Activated CD4-positive, alpha-beta memory T cell treated with anti-CD3 and anti-CD28 coated beads for 36 hours (primary cell): ENCODE measurements around the gene ATOH8. TPM values are rescaled to one million over a fixed set of nuclear protein-coding genes. Genes with fewer than 3 reads are reported as not detected.
A peak's percentile ranks its signal among the peaks of the same experiment; 100 is the strongest.

Experiments
- CTCF ChIA-PET: fragments of 350-600 bp; sonication (Branson Sonifier 250); formaldehyde crosslinking; loops from one replicate; lab custom pipeline; 2021; ENCODE audit warnings: antibody characterized with exemption, inconsistent platforms; lab: Charles Lee
- POLR2A ChIA-PET: fragments of 350-600 bp; sonication (Branson Sonifier 250); formaldehyde crosslinking; loops from one replicate; lab custom pipeline; 2021; ENCODE audit warnings: antibody characterized with exemption; lab: Charles Lee
- DNase-seq: peaks from one replicate; pipeline ENCODE4 v3.0.0-alpha.2; 2020
- H3K27ac Mint-ChIP-seq: one replicate; pipeline ENCODE4 v1.8.0; 2021; ENCODE audit warnings: mixed read lengths
- H3K27me3 Mint-ChIP-seq: one replicate; pipeline ENCODE4 v1.8.0; 2021; ENCODE audit warnings: mixed read lengths
- H3K36me3 Mint-ChIP-seq: one replicate; pipeline ENCODE4 v1.8.0; 2021; ENCODE audit warnings: mixed read lengths
- H3K4me1 Mint-ChIP-seq: one replicate; pipeline ENCODE4 v1.8.0; 2021; ENCODE audit warnings: low read depth, mixed read lengths
- H3K4me3 Mint-ChIP-seq: one replicate; pipeline ENCODE4 v1.8.0; 2021; ENCODE audit warnings: mild to moderate bottlenecking, mixed read lengths
- H3K9me3 Mint-ChIP-seq: one replicate; pipeline ENCODE4 v1.8.0; 2021; ENCODE audit warnings: mixed read lengths
- intact Hi-C: fragments of 100-400 bp; cut with micrococcal nuclease; formaldehyde crosslinking; loops from one replicate; pipeline ENCODE4 v1.15.1; 2023
- total RNA-seq, 2 experiments: library from RNA; stranded (reverse); gene quantifications; one replicate each; pipeline ENCODE4 v1.2.3, GENCODE V29; 2021

Gene ATOH8
- total RNA-seq, 2 experiments from 2014 or later, result not detected

- ChIA-PET CTCF (interaction anchor here (1.7 kb wide), 1 partner anchor 19 kb away, joined by 6 read pairs; no protein-coding TSS in a partner anchor), POLR2A (no interaction called here)
These were observed 40.8 kb downstream of the ATOH8 start for GRCh38 chr2:85794491-85795121.

GRCh38 chr2:85795331-85796045, 41.7 kb downstream of the ATOH8 start:
- no peak overlapping the region for H3K27ac Mint-ChIP-seq
- H3K9me3 Mint-ChIP-seq, result no peaks in the 10 kb centered on the region
- ChIA-PET CTCF (interaction anchor here (1.7 kb wide), 1 partner anchor 19 kb away, joined by 6 read pairs; no protein-coding TSS in a partner anchor), POLR2A (no interaction called here)
- no peak for DNase-seq
- no peaks in the 10 kb centered on the region for H3K36me3 Mint-ChIP-seq
- no peaks in the 10 kb centered on the region for H3K4me1 Mint-ChIP-seq
- peaks cover 12% of the 10 kb centered on the region for H3K27me3 Mint-ChIP-seq
- H3K4me3 Mint-ChIP-seq, result no peak overlapping the region
- intact Hi-C loops, result no loop called here

More at GRCh38 chr2:85794491-85795121, 40.8 kb downstream of the ATOH8 start:
- no peaks in the 10 kb centered on the region for H3K36me3 Mint-ChIP-seq
- no peaks in the 10 kb centered on the region for H3K9me3 Mint-ChIP-seq
- peaks cover 6% of the 10 kb centered on the region for H3K27me3 Mint-ChIP-seq
- no peak overlapping the region for H3K4me3 Mint-ChIP-seq
- H3K4me1 Mint-ChIP-seq, result no peaks in the 10 kb centered on the region
- no peak overlapping the region for H3K27ac Mint-ChIP-seq
- intact Hi-C loops, result no loop called here
- DNase-seq, result no peak

- no peak overlapping the region for H3K27ac Mint-ChIP-seq
- no peak overlapping the region for H3K4me3 Mint-ChIP-seq
- intact Hi-C loops, result no loop called here
- CTCF ChIA-PET, result interaction anchor here (1.7 kb wide), 1 partner anchor 18 kb away, joined by 6 read pairs; no protein-coding TSS in a partner anchor
- peaks cover 12% of the 10 kb centered on the region for H3K27me3 Mint-ChIP-seq
- no peaks in the 10 kb centered on the region for H3K4me1 Mint-ChIP-seq
- POLR2A ChIA-PET, result no interaction called here
- H3K36me3 Mint-ChIP-seq, result no peaks in the 10 kb centered on the region
- DNase-seq, result no peak
- peaks cover 5% of the 10 kb centered on the region for H3K9me3 Mint-ChIP-seq
These were observed 42.2 kb downstream of the ATOH8 start for GRCh38 chr2:85796046-85796340.

- intact Hi-C loops, result no loop called here
- no peak overlapping the region for H3K4me3 Mint-ChIP-seq
- H3K4me1 Mint-ChIP-seq, result no peaks in the 10 kb centered on the region
- H3K9me3 Mint-ChIP-seq, result peaks cover 9% of the 10 kb centered on the region
- ChIA-PET CTCF (interaction anchor here (0.7 to 1.5 kb wide), 2 partner anchors 18 to 68 kb away, joined by 4 to 5 read pairs; no protein-coding TSS in a partner anchor), POLR2A (no interaction called here)
- no peaks in the 10 kb centered on the region for H3K36me3 Mint-ChIP-seq
- peaks cover 12% of the 10 kb centered on the region for H3K27me3 Mint-ChIP-seq
- H3K27ac Mint-ChIP-seq, result no peak overlapping the region
- no peak for DNase-seq
These were observed 42.8 kb downstream of the ATOH8 start for GRCh38 chr2:85796341-85797262.

GRCh38 chr2:85797263-85797660, 43.5 kb downstream of the ATOH8 start:
- peaks cover 12% of the 10 kb centered on the region for H3K27me3 Mint-ChIP-seq
- POLR2A ChIA-PET, result no interaction called here
- no peak for DNase-seq
- intact Hi-C loops, result no loop called here
- H3K27ac Mint-ChIP-seq, result no peak overlapping the region
- H3K4me1 Mint-ChIP-seq, result no peaks in the 10 kb centered on the region
- H3K36me3 Mint-ChIP-seq, result no peaks in the 10 kb centered on the region
- peaks cover 12% of the 10 kb centered on the region for H3K9me3 Mint-ChIP-seq
- CTCF ChIA-PET, result interaction anchor here (0.7 to 1.5 kb wide), 2 partner anchors 17 to 69 kb away, joined by 4 to 5 read pairs; no protein-coding TSS in a partner anchor
- H3K4me3 Mint-ChIP-seq, result no peak overlapping the region

DNA sequence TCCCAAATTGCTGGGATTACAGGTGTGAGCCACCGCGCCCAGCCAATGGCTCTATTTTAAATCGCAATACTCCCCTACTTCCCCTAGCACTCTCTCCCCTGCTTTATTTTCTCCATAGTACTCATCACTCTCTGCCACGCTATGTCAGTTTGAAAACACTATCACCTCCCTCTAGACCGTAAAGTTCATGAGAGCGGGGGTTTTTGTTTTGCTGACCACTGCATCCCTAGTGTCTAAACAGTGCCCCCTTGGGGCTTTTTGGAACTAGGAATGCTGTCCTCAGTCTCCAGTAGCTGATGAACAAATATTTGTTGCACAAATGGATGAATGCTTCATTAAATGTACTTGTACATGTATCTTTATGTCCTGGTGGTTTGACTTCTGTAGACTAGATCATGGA, 44.1 kb downstream of the ATOH8 start:
- intact Hi-C loops, result no loop called here
- Mint-ChIP-seq H3K36me3 (no peaks in the 10 kb centered on the region), H3K27me3 (peaks cover 11% of the 10 kb centered on the region), H3K4me3 (no peak overlapping the region), H3K4me1 (no peaks in the 10 kb centered on the region), H3K9me3 (peaks cover 14% of the 10 kb centered on the region), H3K27ac (no peak overlapping the region)
- ChIA-PET POLR2A (no interaction called here), CTCF (no interaction called here)
- peak; percentile 3 for DNase-seq

DNA sequence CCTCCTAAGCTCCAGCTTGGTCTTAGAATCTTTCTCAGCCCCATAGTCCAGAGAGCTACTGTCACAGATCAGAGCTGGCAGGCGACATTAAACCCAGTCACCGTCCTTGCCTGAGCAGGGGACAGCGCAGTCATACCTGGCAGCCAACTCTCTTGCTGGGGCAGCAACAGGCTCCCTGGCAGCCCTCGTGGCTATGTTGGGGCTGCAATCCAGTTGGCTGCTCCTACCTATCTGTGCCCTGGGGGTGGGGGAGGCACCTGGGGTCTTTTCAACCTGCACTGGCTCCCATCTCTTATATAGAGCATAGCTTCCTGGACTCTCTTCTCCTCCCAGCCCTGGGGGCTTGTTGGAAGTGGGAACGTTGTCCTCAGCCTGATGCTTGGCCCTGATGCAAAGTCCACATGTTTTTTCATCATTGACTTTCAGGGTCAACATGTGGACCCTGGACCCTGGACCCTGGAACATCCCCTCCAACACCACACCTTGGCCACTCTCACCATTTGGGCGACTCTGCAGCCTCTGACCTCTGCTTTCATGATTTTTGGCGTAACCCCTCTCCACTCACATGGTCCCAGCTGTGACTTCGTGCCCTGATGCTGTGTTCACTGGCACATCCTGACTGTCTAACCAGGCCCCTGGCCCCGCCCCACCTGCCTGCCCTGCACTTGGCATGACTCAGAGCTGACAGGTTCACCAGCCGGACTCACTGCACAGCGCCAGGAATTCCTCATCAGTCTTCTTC, 45.6 kb downstream of the ATOH8 start:
- Mint-ChIP-seq H3K27me3 (peaks cover 9% of the 10 kb centered on the region), H3K27ac (no peak overlapping the region), H3K4me3 (no peak overlapping the region), H3K9me3 (peaks cover 14% of the 10 kb centered on the region), H3K4me1 (peaks cover under 1% of the 10 kb centered on the region), H3K36me3 (no peaks in the 10 kb centered on the region)
- DNase-seq, result peak; percentile 31
- intact Hi-C loops, result no loop called here
- POLR2A ChIA-PET, result no interaction called here
- CTCF ChIA-PET, result no interaction called here

DNA sequence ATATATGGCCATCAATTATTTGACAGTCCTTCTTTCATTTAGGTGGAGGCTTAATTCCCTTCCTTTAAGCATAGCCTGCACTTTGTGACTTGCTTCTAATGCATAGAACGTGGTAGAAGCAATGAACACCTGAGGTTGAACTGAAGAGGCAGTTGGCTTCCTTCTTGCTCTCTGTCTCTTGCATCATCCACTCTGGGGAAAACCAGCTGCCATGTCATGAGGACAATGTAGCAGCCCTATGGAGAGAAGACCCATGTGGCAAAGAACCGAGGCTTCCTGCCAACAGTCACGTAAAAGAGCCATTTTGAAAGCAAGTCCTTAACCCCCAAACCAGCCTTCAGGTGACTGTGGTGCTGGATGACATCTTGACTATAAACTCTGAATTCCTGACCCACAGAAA, 46.8 kb downstream of the ATOH8 start:
- no peak for DNase-seq
- H3K9me3 Mint-ChIP-seq, result peaks cover 14% of the 10 kb centered on the region
- H3K4me3 Mint-ChIP-seq, result no peak overlapping the region
- intact Hi-C loops, result no loop called here
- no peaks in the 10 kb centered on the region for H3K36me3 Mint-ChIP-seq
- H3K27me3 Mint-ChIP-seq, result peaks cover 9% of the 10 kb centered on the region
- POLR2A ChIA-PET, result no interaction called here
- CTCF ChIA-PET, result no interaction called here
- peaks cover 5% of the 10 kb centered on the region for H3K4me1 Mint-ChIP-seq
- H3K27ac Mint-ChIP-seq, result no peak overlapping the region

DNA sequence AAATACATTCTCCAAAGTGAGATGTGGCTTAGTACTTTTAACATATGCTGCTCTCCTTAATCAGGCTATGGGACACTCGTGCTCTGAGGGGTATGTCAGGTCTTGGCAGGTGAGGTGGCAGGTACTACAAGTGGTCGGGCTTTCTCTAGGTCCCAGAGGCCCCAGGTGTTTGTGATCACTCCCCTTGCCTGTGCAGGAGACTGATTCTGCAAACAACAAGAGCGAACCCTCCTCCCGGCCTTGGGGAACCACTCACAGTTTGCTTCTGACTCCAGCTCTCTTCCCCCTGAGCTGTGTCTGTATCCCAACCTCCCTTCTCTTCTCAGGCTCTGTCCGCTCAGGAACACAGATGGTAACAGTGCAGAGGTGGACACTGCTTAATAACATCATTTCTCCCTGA, 48.1 kb downstream of the ATOH8 start:
- Mint-ChIP-seq H3K4me3 (no peak overlapping the region), H3K27me3 (peaks cover 9% of the 10 kb centered on the region), H3K27ac (no peak overlapping the region), H3K4me1 (peaks cover 5% of the 10 kb centered on the region), H3K36me3 (no peaks in the 10 kb centered on the region), H3K9me3 (peaks cover 14% of the 10 kb centered on the region)
- CTCF ChIA-PET, result interaction anchor here (1.0 to 2.4 kb wide), 5 partner anchors 11 to 73 kb away, joined by 3 to 17 read pairs (median 4); no protein-coding TSS in a partner anchor
- POLR2A ChIA-PET, result no interaction called here
- intact Hi-C loops, result no loop called here
- no peak for DNase-seq

DNA sequence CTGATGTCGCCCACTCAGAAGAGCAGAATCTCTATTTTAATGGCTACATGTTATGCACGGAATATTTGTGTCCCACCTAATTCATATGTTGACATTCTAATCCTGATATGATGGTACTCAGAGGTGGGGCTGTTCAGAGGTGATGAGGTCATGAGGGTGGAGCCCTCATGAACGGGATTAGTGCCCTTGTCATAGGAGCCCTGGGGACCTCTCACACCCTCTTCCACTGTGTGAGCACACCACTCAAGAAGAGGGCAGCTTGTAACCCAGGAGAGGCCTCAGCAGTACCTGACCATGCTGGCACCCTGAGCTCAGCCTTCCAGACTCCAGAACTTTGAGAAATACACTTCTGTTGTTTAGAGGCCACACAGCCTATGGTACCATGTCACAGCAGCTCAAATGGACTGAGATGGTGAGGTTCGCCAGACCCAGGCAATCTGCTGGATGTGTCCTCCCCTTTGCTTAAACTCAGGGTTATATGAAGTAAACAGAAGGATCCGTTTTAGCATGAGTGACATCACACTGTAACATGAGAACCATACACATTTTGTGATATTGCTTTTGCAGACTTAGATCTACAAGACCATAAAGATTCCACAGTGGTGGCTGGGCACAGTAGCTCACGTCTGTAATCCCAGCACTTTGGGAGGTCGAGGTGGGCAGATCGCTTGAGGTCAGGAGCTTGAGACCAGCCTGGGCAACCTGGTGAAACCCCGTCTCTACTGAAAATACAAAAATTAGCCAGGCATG, 48.7 kb downstream of the ATOH8 start:
- Mint-ChIP-seq H3K9me3 (peaks cover 14% of the 10 kb centered on the region), H3K36me3 (no peaks in the 10 kb centered on the region), H3K27ac (no peak overlapping the region), H3K27me3 (peaks cover 9% of the 10 kb centered on the region), H3K4me3 (no peak overlapping the region), H3K4me1 (peaks cover 5% of the 10 kb centered on the region)
- ChIA-PET CTCF (interaction anchor here (0.7 to 2.4 kb wide), 5 partner anchors 10 to 73 kb away, joined by 3 to 17 read pairs (median 4); no protein-coding TSS in a partner anchor), POLR2A (no interaction called here)
- no peak for DNase-seq
- intact Hi-C loops, result no loop called here
